CD14-positive monocyte (primary cell): ENCODE data around the gene CCT3. TPM values are rescaled to one million over a fixed set of nuclear protein-coding genes. Genes with fewer than 3 reads are reported as not detected.

Experiments used
- DNase-seq, 3 donors: peaks; one replicate each; pipeline ENCODE4 v3.0.0-alpha.2; 2011 to 2022
- H2AFZ ChIP-seq: 2 replicates; pipeline ENCODE4 v1.6.0; 2012; ENCODE audit warnings: mild to moderate bottlenecking, low read depth, low read length, inconsistent platforms; ENCODE audit not compliant: insufficient read depth, poor library complexity, severe bottlenecking
- H3K27ac ChIP-seq, 2 donors: 1 replicate in 1 of 2; 2 replicates in 1 of 2; pipeline ENCODE4 v1.5.1; 2012 to 2013; ENCODE audit warnings: low read length in 2 of 2, control low read depth in 1 of 2, inconsistent platforms in 1 of 2, low read depth in 1 of 2, mild to moderate bottlenecking in 1 of 2
- H3K27me3 ChIP-seq, 2 donors: one replicate each; pipeline versions ENCODE4 v1.6.0 to v1.6.1; 2011 to 2013; ENCODE audit warnings: low read length in 2 of 2; ENCODE audit not compliant: control insufficient read depth in 2 of 2, insufficient read depth in 2 of 2
- H3K36me3 ChIP-seq, 2 donors: replicated peaks in 1 of 2; 1 replicate in 1 of 2; 2 replicates in 1 of 2; pipeline versions ENCODE4 v1.5.1 to v1.6.1; 2012 to 2013; ENCODE audit warnings: low read length in 2 of 2, control low read depth in 1 of 2, inconsistent platforms in 1 of 2, mild to moderate bottlenecking in 1 of 2; ENCODE audit not compliant: insufficient read depth in 2 of 2, control insufficient read depth in 1 of 2
- H3K4me1 ChIP-seq, 2 donors: 1 replicate in 1 of 2; 2 replicates in 1 of 2; pipeline versions ENCODE4 v1.5.1 to v1.6.1; 2012 to 2013; ENCODE audit warnings: low read length in 2 of 2, control low read depth in 1 of 2, inconsistent platforms in 1 of 2, mild to moderate bottlenecking in 1 of 2, moderate library complexity in 1 of 2; ENCODE audit not compliant: insufficient read depth in 2 of 2, control insufficient read depth in 1 of 2
- H3K4me2 ChIP-seq: replicated peaks from 2 replicates; pipeline ENCODE3; 2012; ENCODE audit warnings: low read length, moderate library complexity, mild to moderate bottlenecking; ENCODE audit not compliant: poor library complexity, severe bottlenecking; ENCODE audit errors: extremely low read depth
- H3K4me3 ChIP-seq, 3 experiments: fragments of 200-600 bp in 1 of 3; sonication (generic) in 1 of 3; replicated peaks in 1 of 3; 1 replicate in 2 of 3; 2 replicates in 1 of 3; pipeline ENCODE4 v1.5.1; 2011 to 2013; ENCODE audit warnings: low read length in 3 of 3, mild to moderate bottlenecking in 3 of 3, control low read depth in 2 of 3, low read depth in 2 of 3, inconsistent platforms in 1 of 3, moderate library complexity in 1 of 3
- H3K79me2 ChIP-seq: 2 replicates; pipeline ENCODE4 v1.6.0; 2012; ENCODE audit warnings: mild to moderate bottlenecking, control low read depth, inconsistent platforms, low read length, moderate library complexity; ENCODE audit not compliant: insufficient read depth
- H3K9ac ChIP-seq: 2 replicates; pipeline ENCODE4 v1.6.0; 2017; ENCODE audit warnings: low read length, mild to moderate bottlenecking; ENCODE audit not compliant: insufficient read depth, poor library complexity, severe bottlenecking
- H3K9me3 ChIP-seq, 2 donors: replicated peaks in 1 of 2; 1 replicate in 1 of 2; 2 replicates in 1 of 2; pipeline versions ENCODE4 v1.5.1 to v1.6.1; 2012 to 2013; ENCODE audit warnings: low read length in 2 of 2, control low read depth in 1 of 2; ENCODE audit not compliant: control insufficient read depth in 1 of 2, insufficient read depth in 1 of 2
- H4K20me1 ChIP-seq: 2 replicates; pipeline ENCODE4 v1.6.0; 2012; ENCODE audit warnings: mild to moderate bottlenecking, low read length, control low read depth, moderate library complexity; ENCODE audit not compliant: insufficient read depth
- H3K27ac Mint-ChIP-seq, 7 donors: one replicate each; pipeline ENCODE4 v1.8.0; 2020; ENCODE audit warnings: mild to moderate bottlenecking in 7 of 7, mixed read lengths in 7 of 7, moderate library complexity in 6 of 7, inconsistent platforms in 2 of 7
- H3K27me3 Mint-ChIP-seq, 3 donors: one replicate each; pipeline ENCODE4 v1.8.0; 2021 to 2022; ENCODE audit warnings: low read depth in 3 of 3, mild to moderate bottlenecking in 3 of 3, mixed read lengths in 3 of 3, moderate library complexity in 3 of 3, inconsistent platforms in 1 of 3
- H3K36me3 Mint-ChIP-seq, 2 donors: one replicate each; pipeline ENCODE4 v1.8.0; 2020; ENCODE audit warnings: mixed read lengths in 2 of 2, inconsistent platforms in 1 of 2, mild to moderate bottlenecking in 1 of 2
- H3K4me1 Mint-ChIP-seq: one replicate; pipeline ENCODE4 v1.8.0; 2020; ENCODE audit warnings: mild to moderate bottlenecking, mixed read lengths
- H3K4me3 Mint-ChIP-seq, 2 donors: one replicate each; pipeline ENCODE4 v1.8.0; 2020; ENCODE audit warnings: mild to moderate bottlenecking in 2 of 2, mixed read lengths in 2 of 2, moderate library complexity in 1 of 2
- H3K9me3 Mint-ChIP-seq, 7 donors: one replicate each; pipeline ENCODE4 v1.8.0; 2020 to 2022; ENCODE audit warnings: mixed read lengths in 7 of 7, mild to moderate bottlenecking in 6 of 7, moderate library complexity in 6 of 7, inconsistent platforms in 2 of 7
- WGBS: methylation state at CpG from one replicate; pipeline ENCODE4 v1.1.5; 2013; ENCODE audit warnings: missing lambda C conversion rate; ENCODE audit not compliant: insufficient coverage; 5-methylcytosine and 5-hydroxymethylcytosine counted together
- intact Hi-C, 2 donors: fragments of 100-400 bp; cut with micrococcal nuclease; formaldehyde crosslinking; loops; one replicate each; pipeline versions ENCODE4 v1.15.0 to v1.15.1; 2023
- polyA plus RNA-seq, 3 donors: library from polyadenylated mRNA; depleted of rRNA in 1 of 3; unstranded in 2 of 3; stranded (reverse) in 1 of 3; fragments of 300-500 nt in 2 of 3; fragments of >200 nt in 1 of 3; fragmentation: Illumina TruSeq in 2 of 3; gene quantifications; 1 replicate in 2 of 3; 2 replicates in 1 of 3; pipeline ENCODE4 v1.2.3, GENCODE V29; 2012 to 2021
- TF ChIP-seq, protein P1 (sequence below): fragments of 200-600 bp; IDR thresholded peaks from one replicate; pipeline ENCODE4 v1.8.0; 2022; ENCODE audit warnings: antibody characterized with exemption, mild to moderate bottlenecking

The CCT3 gene
- polyA plus RNA-seq, 3 donors, result 65.3 to 97.3 (median 94.8) TPM

DNA sequence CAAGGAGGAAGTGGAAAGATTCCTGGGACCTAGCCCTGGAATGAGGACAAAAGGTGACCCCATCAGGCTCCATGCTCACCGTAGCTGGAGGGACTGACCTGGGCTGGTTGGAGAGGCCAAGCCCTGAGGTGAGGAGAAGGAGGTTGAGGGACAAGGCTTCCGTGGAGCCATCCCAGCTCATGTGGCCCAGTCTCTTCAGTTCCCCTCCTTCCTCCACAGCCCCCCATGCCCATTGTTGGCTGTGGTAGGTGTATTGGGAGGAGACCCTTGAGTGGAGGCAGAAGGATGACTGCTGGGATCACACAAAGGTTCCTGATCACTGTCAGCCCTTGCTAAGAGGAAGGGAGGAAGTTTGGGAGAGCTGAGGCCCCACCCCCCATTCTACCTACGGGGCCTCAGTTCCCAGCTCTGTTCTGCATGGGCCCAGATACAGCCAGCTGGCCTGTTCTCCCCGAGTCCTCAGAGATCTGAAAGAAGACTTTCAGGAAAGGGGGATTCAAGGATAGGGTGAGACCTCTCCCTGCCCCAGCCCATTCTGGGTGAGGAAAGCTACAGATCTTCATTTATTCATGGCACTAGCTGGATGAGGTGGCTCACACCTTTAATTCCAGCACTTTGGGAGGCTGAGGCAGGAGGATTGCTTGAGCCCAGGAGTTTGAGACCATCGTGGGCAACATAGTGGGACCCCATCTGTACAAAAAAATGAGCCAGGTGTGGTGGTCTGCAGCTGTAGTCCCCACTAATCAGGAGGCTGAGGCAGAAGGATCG, 48.2 kb upstream of the CCT3 start:
- H2AFZ ChIP-seq, result no peak overlapping the region
- H3K9me3 ChIP-seq, result peaks cover 0 to 5% of the 10 kb centered on the region in 2 donors
- 89% methylated on average over 2 of the region's 6 CpGs for WGBS
- no peaks in the 10 kb centered on the region for H3K36me3 ChIP-seq
- intact Hi-C loops, result loop anchor here (5.0 to 10.0 kb wide), 2 partner anchors 218 to 221 kb away; partner anchors contain the start of gene GPATCH4 (in 1 of the 2)
- no peak overlapping the region for H3K4me3 ChIP-seq
- H3K4me1 ChIP-seq, result peaks cover 13 to 17% of the 10 kb centered on the region in 2 donors
- no peak overlapping the region for H3K4me2 ChIP-seq
- Mint-ChIP-seq H3K27ac (peak overlapping the region in 1 of 7 donors; percentile 57), H3K4me1 (peaks cover 16% of the 10 kb centered on the region), H3K9me3 (peaks cover 0 to 5% (median 2%) of the 10 kb centered on the region in 7 donors), H3K36me3 (no peaks in the 10 kb centered on the region), H3K4me3 (peak overlapping the region in 1 of 2 donors; percentile 76), H3K27me3 (peaks cover 46 to 56% (median 53%) of the 10 kb centered on the region in 3 donors)
- TF ChIP-seq, protein P1, sequence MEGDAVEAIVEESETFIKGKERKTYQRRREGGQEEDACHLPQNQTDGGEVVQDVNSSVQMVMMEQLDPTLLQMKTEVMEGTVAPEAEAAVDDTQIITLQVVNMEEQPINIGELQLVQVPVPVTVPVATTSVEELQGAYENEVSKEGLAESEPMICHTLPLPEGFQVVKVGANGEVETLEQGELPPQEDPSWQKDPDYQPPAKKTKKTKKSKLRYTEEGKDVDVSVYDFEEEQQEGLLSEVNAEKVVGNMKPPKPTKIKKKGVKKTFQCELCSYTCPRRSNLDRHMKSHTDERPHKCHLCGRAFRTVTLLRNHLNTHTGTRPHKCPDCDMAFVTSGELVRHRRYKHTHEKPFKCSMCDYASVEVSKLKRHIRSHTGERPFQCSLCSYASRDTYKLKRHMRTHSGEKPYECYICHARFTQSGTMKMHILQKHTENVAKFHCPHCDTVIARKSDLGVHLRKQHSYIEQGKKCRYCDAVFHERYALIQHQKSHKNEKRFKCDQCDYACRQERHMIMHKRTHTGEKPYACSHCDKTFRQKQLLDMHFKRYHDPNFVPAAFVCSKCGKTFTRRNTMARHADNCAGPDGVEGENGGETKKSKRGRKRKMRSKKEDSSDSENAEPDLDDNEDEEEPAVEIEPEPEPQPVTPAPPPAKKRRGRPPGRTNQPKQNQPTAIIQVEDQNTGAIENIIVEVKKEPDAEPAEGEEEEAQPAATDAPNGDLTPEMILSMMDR, result no peak
- no peak overlapping the region for H3K9ac ChIP-seq
- DNase-seq, result no peak
- no peaks in the 10 kb centered on the region for H4K20me1 ChIP-seq
- H3K27ac ChIP-seq, result no peak overlapping the region
- peaks cover 24 to 44% of the 10 kb centered on the region in 2 donors for H3K27me3 ChIP-seq
- H3K79me2 ChIP-seq, result no peaks in the 10 kb centered on the region

DNA sequence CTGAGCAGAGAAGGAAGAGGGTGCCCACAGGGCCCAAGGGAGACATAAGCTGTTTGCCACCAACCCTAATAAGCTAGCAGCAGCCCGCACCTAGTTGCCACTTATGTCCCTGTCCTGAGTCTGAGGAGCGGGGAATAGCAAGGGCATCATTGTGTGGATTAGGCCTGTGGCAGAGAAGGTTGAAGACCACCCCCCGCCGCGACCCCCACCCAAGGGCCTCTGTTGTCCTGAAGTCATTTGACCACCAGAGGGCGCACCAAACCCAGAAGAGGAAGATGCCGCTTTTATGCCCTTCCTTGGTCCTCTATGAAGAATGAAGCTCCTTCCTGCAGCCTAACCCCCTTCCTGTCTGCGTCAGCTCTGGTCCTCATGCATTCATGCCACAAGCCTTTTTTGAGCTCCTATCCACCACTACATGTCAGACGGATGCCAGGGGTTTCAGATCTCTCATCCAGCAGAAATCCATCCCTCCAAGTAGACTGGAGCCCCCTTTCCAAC, 47.5 kb upstream of the CCT3 start:
- H3K4me1 Mint-ChIP-seq, result peaks cover 16% of the 10 kb centered on the region

More for the DNA sequence above, 47.5 kb upstream of the CCT3 start:
- H3K4me3 ChIP-seq, result no peak overlapping the region
- H3K9ac ChIP-seq, result no peak overlapping the region
- H3K27ac Mint-ChIP-seq, result peak overlapping the region in 1 of 7 donors; percentile 57
- H3K4me1 ChIP-seq, result peaks cover 13 to 17% of the 10 kb centered on the region in 2 donors
- H3K4me2 ChIP-seq, result no peak overlapping the region
- peak overlapping the region in 1 of 2 donors; percentile 54 for H3K4me3 Mint-ChIP-seq
- no peaks in the 10 kb centered on the region for H3K36me3 Mint-ChIP-seq
- WGBS, result 2% methylated on average over 4 of the region's 9 CpGs
- peaks cover 0 to 5% of the 10 kb centered on the region in 2 donors for H3K9me3 ChIP-seq
- H4K20me1 ChIP-seq, result no peaks in the 10 kb centered on the region
- peaks cover 0 to 5% (median 2%) of the 10 kb centered on the region in 7 donors for H3K9me3 Mint-ChIP-seq
- H3K36me3 ChIP-seq, result no peaks in the 10 kb centered on the region
- peak; percentile 47 to 73 (median 66) for DNase-seq
- no peak overlapping the region for H3K27ac ChIP-seq
- peaks cover 47 to 52% (median 50%) of the 10 kb centered on the region in 3 donors for H3K27me3 Mint-ChIP-seq
- no peak overlapping the region for H2AFZ ChIP-seq
- no peaks in the 10 kb centered on the region for H3K79me2 ChIP-seq
- TF ChIP-seq, protein P1, result peak; percentile 99
- intact Hi-C loops, result loop anchor here (1.0 to 10.0 kb wide), 4 partner anchors 59 to 222 kb away; partner anchors contain the start of gene GPATCH4 (in 1 of the 2)
- peaks cover 24 to 44% of the 10 kb centered on the region in 2 donors for H3K27me3 ChIP-seq
